ENCODE data around the gene SBF2.

The SBF2 gene

DNA sequence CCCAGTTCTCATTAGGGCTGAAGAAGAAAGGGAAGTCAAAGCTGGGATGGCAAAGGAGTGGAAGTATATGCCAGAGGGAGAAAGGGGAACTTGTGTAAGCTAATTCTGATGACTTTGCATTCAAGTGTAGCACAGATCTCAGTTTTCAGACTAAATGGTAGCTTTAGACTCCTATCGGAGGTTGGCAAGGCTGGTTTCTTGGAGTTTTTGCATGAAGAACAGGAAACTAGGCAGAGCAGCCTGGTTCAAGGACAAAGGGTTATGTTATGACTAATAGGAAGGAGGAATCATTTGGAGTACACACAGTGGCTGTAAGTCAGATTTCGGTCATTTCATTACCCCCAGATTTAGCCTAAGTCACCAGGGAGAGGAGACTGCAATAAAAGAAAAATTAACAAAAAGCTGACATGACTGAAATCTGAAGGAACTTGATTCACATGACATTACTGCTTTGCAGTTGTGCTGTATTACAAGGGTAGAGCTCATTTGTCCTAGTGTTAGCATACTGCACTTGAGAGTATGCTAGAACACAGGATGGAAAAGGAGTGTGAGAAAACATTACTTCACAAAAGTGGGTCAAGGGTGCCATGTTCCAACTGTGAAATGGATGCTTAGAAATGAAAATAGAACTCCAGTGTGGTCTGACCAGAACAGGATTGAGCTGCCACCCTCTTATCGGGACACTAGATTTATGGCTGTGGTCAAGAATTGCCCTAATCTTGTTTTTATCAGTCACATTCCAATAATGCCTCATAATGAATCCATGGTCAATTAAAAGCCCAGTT, 34.5 kb upstream of the SBF2 start:
- no peak for TF ChIP-seq CTCF (conservative IDR thresholded peaks at IDR 0.05; ENCODE audit: low read length)
- H3K4me3 ChIP-seq (ENCODE audit: low read length): no peak overlapping the region
- peak; percentile 85 for DNase-seq (ENCODE audit: low read depth)

DNA sequence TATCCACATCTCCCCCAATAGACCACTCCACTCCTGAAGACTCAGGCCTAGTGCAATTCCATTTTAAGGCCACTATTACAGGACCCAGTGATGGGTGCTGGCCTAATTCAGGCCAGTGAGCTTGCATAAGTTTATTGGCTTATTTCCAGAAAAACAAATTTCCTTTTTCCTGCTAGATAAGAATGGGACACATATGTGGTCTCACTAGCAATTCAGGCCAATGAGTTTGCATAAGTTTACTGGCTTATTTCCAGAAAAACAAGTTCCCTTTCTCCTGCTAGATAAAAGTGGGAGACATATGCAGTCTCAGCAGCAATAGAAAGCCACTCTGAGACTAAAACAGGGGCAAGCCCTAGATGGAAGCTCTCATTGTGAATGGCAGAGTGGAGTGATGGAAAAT, 33.2 kb upstream of the SBF2 start:
- H3K4me3 ChIP-seq (ENCODE audit: low read length): no peak overlapping the region
- TF ChIP-seq CTCF (conservative IDR thresholded peaks at IDR 0.05; ENCODE audit: low read length): no peak
- peak; percentile 57 for DNase-seq (ENCODE audit: low read depth)

DNA sequence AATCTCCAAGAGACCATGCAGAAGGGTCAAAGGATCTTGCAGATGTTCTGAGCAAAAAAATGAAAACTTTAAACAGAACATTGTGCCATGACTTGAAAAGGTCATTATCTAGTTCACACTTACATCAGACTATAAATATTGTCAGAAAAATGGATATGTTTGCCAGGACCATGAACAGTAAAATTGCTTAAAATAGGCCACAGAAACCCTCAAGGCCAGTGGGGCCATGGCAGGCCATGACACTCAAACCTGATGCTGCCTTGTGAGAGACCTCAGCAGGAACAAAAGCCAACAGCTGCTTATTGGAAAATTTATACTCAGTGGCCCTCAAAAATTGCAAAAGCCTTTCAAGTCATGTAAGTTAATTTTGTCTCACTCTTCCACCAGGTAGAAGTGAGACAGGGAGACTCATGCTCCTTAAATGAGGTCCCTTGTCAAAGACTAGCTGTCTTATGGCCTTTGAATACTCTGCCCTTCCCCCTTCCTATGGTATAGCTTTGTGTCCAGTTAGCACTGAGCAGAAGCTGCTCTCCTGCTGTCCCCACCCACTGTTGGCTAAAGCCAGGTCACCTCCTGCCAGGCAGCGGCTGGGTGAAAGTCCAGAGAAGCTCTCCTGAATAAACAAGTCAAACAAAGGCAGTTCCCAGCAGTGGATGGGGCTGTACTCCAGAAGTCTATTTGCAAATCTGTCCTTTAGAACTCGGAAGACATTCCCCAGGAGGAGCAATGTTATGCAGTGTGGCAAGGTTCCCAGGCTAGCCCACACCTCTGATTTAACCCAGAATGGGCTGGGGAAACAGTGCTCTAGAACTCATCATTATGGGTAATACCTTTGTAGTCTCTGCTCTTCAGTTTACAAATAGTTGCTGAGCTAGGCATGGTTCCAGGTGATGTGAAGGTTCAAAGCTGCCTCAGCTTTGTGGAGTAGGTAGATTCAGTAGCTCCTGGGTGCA, 32.3 kb upstream of the SBF2 start:
- TF ChIP-seq CTCF (conservative IDR thresholded peaks at IDR 0.05; ENCODE audit: low read length): no peak
- H3K4me3 ChIP-seq (ENCODE audit: low read length): no peak overlapping the region
- DNase-seq (ENCODE audit: low read depth): peak; percentile 64

- no peak overlapping the region for H3K4me3 ChIP-seq (ENCODE audit: low read length)
- DNase-seq (ENCODE audit: low read depth): peak; percentile 83
- no peak for TF ChIP-seq CTCF (conservative IDR thresholded peaks at IDR 0.05; ENCODE audit: low read length)
Measured at GRCh38 chr11:10325277-10326011, 31.4 kb upstream of the SBF2 start.

- no peak for TF ChIP-seq CTCF (conservative IDR thresholded peaks at IDR 0.05; ENCODE audit: low read length)
- H3K4me3 ChIP-seq (ENCODE audit: low read length): no peak overlapping the region
- peak; percentile 38 for DNase-seq (ENCODE audit: low read depth)
Measured at GRCh38 chr11:10324474-10324873, 30.5 kb upstream of the SBF2 start.

DNA sequence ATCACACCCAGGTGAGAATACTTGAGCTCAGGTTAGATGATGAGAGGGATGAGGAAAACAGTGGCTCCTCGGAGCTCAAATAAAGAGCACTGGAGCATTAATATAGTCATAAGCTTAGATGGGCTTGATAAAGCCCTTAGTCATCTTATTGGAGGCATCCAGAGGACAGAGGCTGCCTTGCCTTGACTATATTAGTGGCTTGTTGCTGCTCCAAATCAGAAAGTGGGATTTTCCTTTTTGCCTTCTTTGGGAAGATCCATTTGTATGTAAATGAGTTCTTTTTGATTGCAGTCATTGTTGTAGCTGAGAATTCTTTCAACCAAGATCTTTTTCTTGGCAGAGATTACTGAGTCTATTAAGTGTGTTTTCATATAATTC, 29.8 kb upstream of the SBF2 start:
- peak; percentile 43 for DNase-seq (ENCODE audit: low read depth)
- no peak for TF ChIP-seq CTCF (conservative IDR thresholded peaks at IDR 0.05; ENCODE audit: low read length)
- no peak overlapping the region for H3K4me3 ChIP-seq (ENCODE audit: low read length)

All from AG10803 (cell line).